Duodenal mucosa (tissue), 2 donors: Measurements from ENCODE around the gene MAGI1.

ENCODE experiments used
- H3K27ac ChIP-seq: one replicate; pipeline ENCODE4 v1.7.0; 2013; ENCODE audit warnings: low read depth, low read length
- H3K27me3 ChIP-seq, 2 donors: one replicate each; pipeline ENCODE4 v1.7.0; 2013; ENCODE audit warnings: low read length in 2 of 2, control low read depth in 1 of 2; ENCODE audit not compliant: insufficient read depth in 2 of 2, control insufficient read depth in 1 of 2
- H3K36me3 ChIP-seq, 2 donors: one replicate each; pipeline ENCODE4 v1.7.0; 2013; ENCODE audit warnings: low read length in 2 of 2, control low read depth in 1 of 2; ENCODE audit not compliant: insufficient read depth in 2 of 2, control insufficient read depth in 1 of 2
- H3K4me1 ChIP-seq, 2 donors: one replicate each; pipeline ENCODE4 v1.7.0; 2013; ENCODE audit warnings: low read length in 2 of 2, control low read depth in 1 of 2; ENCODE audit not compliant: insufficient read depth in 2 of 2, control insufficient read depth in 1 of 2
- H3K4me3 ChIP-seq, 2 donors: one replicate each; pipeline ENCODE4 v1.7.0; 2013; ENCODE audit warnings: low read length in 2 of 2, low read depth in 1 of 2
- H3K9ac ChIP-seq, 2 donors: one replicate each; pipeline ENCODE4 v1.7.0; 2013; ENCODE audit warnings: low read length in 2 of 2, low read depth in 1 of 2
- H3K9me3 ChIP-seq, 2 donors: one replicate each; pipeline ENCODE4 v1.7.0; 2013; ENCODE audit warnings: low read length in 2 of 2, control low read depth in 1 of 2; ENCODE audit not compliant: control insufficient read depth in 1 of 2

MAGI1 gene

GRCh38 chr3:65604863-65605526 lies 433.7 kb downstream of the MAGI1 start:
- no peaks in the 10 kb centered on the region for H3K27me3 ChIP-seq
- H3K4me1 ChIP-seq, result no peaks in the 10 kb centered on the region
- H3K4me3 ChIP-seq, result no peak overlapping the region
- no peak overlapping the region for H3K27ac ChIP-seq
- no peaks in the 10 kb centered on the region for H3K9me3 ChIP-seq
- H3K9ac ChIP-seq, result no peak overlapping the region
- H3K36me3 ChIP-seq, result no peaks in the 10 kb centered on the region

- Histone ChIP-seq H3K9ac (no peak overlapping the region), H3K4me3 (no peak overlapping the region), H3K27ac (no peak overlapping the region), H3K9me3 (no peaks in the 10 kb centered on the region), H3K4me1 (no peaks in the 10 kb centered on the region), H3K36me3 (no peaks in the 10 kb centered on the region), H3K27me3 (no peaks in the 10 kb centered on the region)
These were observed 435.1 kb downstream of the MAGI1 start for GRCh38 chr3:65603631-65604030.

GRCh38 chr3:65600888-65601287 lies 437.8 kb downstream of the MAGI1 start:
- Histone ChIP-seq H3K9ac (no peak overlapping the region), H3K9me3 (no peaks in the 10 kb centered on the region), H3K27ac (no peak overlapping the region), H3K4me3 (no peak overlapping the region), H3K36me3 (no peaks in the 10 kb centered on the region), H3K27me3 (no peaks in the 10 kb centered on the region), H3K4me1 (peaks cover 0 to 9% of the 10 kb centered on the region in 2 donors)

GRCh38 chr3:65597952-65598413 lies 440.7 kb downstream of the MAGI1 start:
- Histone ChIP-seq H3K4me3 (no peak overlapping the region), H3K27ac (no peak overlapping the region), H3K9me3 (no peaks in the 10 kb centered on the region), H3K27me3 (no peaks in the 10 kb centered on the region), H3K4me1 (peaks cover 0 to 9% of the 10 kb centered on the region in 2 donors), H3K36me3 (no peaks in the 10 kb centered on the region), H3K9ac (no peak overlapping the region)

GRCh38 chr3:65597226-65597951 lies 441.3 kb downstream of the MAGI1 start:
- Histone ChIP-seq H3K4me3 (peak overlapping the region; percentile 32 to 44), H3K27me3 (no peaks in the 10 kb centered on the region), H3K27ac (no peak overlapping the region), H3K36me3 (no peaks in the 10 kb centered on the region), H3K9me3 (no peaks in the 10 kb centered on the region), H3K9ac (peak overlapping the region in 1 of 2 donors; percentile 4), H3K4me1 (peaks cover 0 to 9% of the 10 kb centered on the region in 2 donors)

GRCh38 chr3:65596571-65597225 lies 442.0 kb downstream of the MAGI1 start:
- Histone ChIP-seq H3K4me3 (peak overlapping the region; percentile 32 to 44), H3K36me3 (no peaks in the 10 kb centered on the region), H3K9me3 (no peaks in the 10 kb centered on the region), H3K9ac (no peak overlapping the region), H3K27ac (no peak overlapping the region), H3K27me3 (no peaks in the 10 kb centered on the region), H3K4me1 (peaks cover 0 to 9% of the 10 kb centered on the region in 2 donors)

GRCh38 chr3:65596029-65596300 lies 442.8 kb downstream of the MAGI1 start:
- Histone ChIP-seq H3K4me3 (no peak overlapping the region), H3K9ac (no peak overlapping the region), H3K4me1 (peaks cover 0 to 9% of the 10 kb centered on the region in 2 donors), H3K27ac (no peak overlapping the region), H3K36me3 (no peaks in the 10 kb centered on the region), H3K9me3 (no peaks in the 10 kb centered on the region), H3K27me3 (no peaks in the 10 kb centered on the region)

- Histone ChIP-seq H3K4me3 (no peak overlapping the region), H3K27ac (no peak overlapping the region), H3K36me3 (no peaks in the 10 kb centered on the region), H3K4me1 (peaks cover 0 to 9% of the 10 kb centered on the region in 2 donors), H3K9ac (no peak overlapping the region), H3K27me3 (no peaks in the 10 kb centered on the region), H3K9me3 (no peaks in the 10 kb centered on the region)
These were observed 443.3 kb downstream of the MAGI1 start for GRCh38 chr3:65595222-65596028.

GRCh38 chr3:65593780-65594752 lies 444.7 kb downstream of the MAGI1 start:
- Histone ChIP-seq H3K4me1 (peaks cover 0 to 9% of the 10 kb centered on the region in 2 donors), H3K27ac (no peak overlapping the region), H3K27me3 (no peaks in the 10 kb centered on the region), H3K4me3 (no peak overlapping the region), H3K9ac (no peak overlapping the region), H3K9me3 (no peaks in the 10 kb centered on the region), H3K36me3 (no peaks in the 10 kb centered on the region)
